Keratinocyte (primary cell): ENCODE results near the gene ETDB. TPM values are rescaled to one million over a fixed set of nuclear protein-coding genes. Genes with fewer than 3 reads are reported as not detected.

Source experiments
- DNase-seq: peaks from one replicate; pipeline ENCODE4 v3.0.0-alpha.2; 2011; ENCODE audit warnings: low read depth, missing footprints, low spot score
- FAIRE-seq: peaks from 2 replicates; lab custom pipeline; 2011; peaks lifted over from hg19 to GRCh38; lab: Jason Lieb, UNC
- H2AFZ ChIP-seq: 2 replicates; pipeline ENCODE4 v1.6.0; 2012; ENCODE audit warnings: low read length, control low read depth, inconsistent platforms; ENCODE audit not compliant: control insufficient read depth
- H3K27ac ChIP-seq: 2 replicates; pipeline ENCODE4 v1.5.1; 2011; ENCODE audit warnings: low read length; ENCODE audit not compliant: control insufficient read depth, insufficient read depth
- H3K27me3 ChIP-seq: 3 replicates; pipeline ENCODE4 v1.6.0; 2011; ENCODE audit warnings: low read length; ENCODE audit not compliant: control insufficient read depth, insufficient read depth; ENCODE audit errors: extremely low read depth
- H3K36me3 ChIP-seq, 2 experiments: 2 replicates in 1 of 2; 3 replicates in 1 of 2; pipeline ENCODE4 v1.5.1; 2011; ENCODE audit warnings: low read length in 2 of 2, mild to moderate bottlenecking in 1 of 2; ENCODE audit not compliant: control insufficient read depth in 2 of 2, insufficient read depth in 2 of 2; ENCODE audit errors: extremely low read depth in 1 of 2
- H3K4me1 ChIP-seq: 3 replicates; pipeline ENCODE4 v1.5.1; 2011; ENCODE audit warnings: low read length; ENCODE audit not compliant: control insufficient read depth, insufficient read depth; ENCODE audit errors: extremely low read depth
- H3K4me2 ChIP-seq: 3 replicates; pipeline ENCODE4 v1.6.0; 2011; ENCODE audit warnings: low read depth, low read length; ENCODE audit not compliant: control insufficient read depth, insufficient read depth; ENCODE audit errors: extremely low read depth
- H3K4me3 ChIP-seq, 3 experiments: fragments of 200-600 bp in 1 of 3; sonication (generic) in 1 of 3; 2 replicates in 2 of 3; 3 replicates in 1 of 3; pipeline ENCODE4 v1.5.1; 2011 to 2016; ENCODE audit warnings: low read length in 3 of 3, mild to moderate bottlenecking in 3 of 3, control low read depth in 2 of 3, inconsistent platforms in 1 of 3, low read depth in 1 of 3, mixed read lengths in 1 of 3, mixed run types in 1 of 3, moderate library complexity in 1 of 3; ENCODE audit not compliant: control insufficient read depth in 2 of 3, insufficient read depth in 2 of 3; ENCODE audit errors: extremely low read depth in 1 of 3
- H3K79me2 ChIP-seq: 2 replicates; pipeline ENCODE4 v1.6.0; 2012; ENCODE audit warnings: low read length; ENCODE audit not compliant: control insufficient read depth, insufficient read depth
- H3K9ac ChIP-seq: 3 replicates; pipeline ENCODE4 v1.6.0; 2011; ENCODE audit warnings: low read length; ENCODE audit not compliant: control insufficient read depth, insufficient read depth; ENCODE audit errors: extremely low read depth
- H3K9me1 ChIP-seq: 3 replicates; pipeline ENCODE4 v1.6.0; 2011; ENCODE audit warnings: low read length; ENCODE audit not compliant: control insufficient read depth, insufficient read depth; ENCODE audit errors: extremely low read depth
- H3K9me3 ChIP-seq: 2 replicates; pipeline ENCODE4 v1.5.1; 2012; ENCODE audit warnings: low read depth, low read length; ENCODE audit not compliant: control insufficient read depth
- H4K20me1 ChIP-seq: 3 replicates; pipeline ENCODE4 v1.6.0; 2011; ENCODE audit warnings: low read length; ENCODE audit not compliant: control insufficient read depth, insufficient read depth; ENCODE audit errors: extremely low read depth
- EZH2 ChIP-seq: IDR thresholded peaks from one replicate; pipeline ENCODE4 v1.6.1; 2012; ENCODE audit warnings: inconsistent platforms, mild to moderate bottlenecking, low read length, moderate library complexity
- dilution Hi-C: fragments of 300-500 bp; cut with MboI; formaldehyde crosslinking; loops from one replicate; pipeline ENCODE4 v1.7.0; 2020; ENCODE audit warnings: low sequenced_read_pairs; ENCODE audit not compliant: extremely low pct_ligation_motif_present
- polyA plus RNA-seq, 5 experiments: library from polyadenylated mRNA; depleted of rRNA in 3 of 5; stranded (reverse) in 3 of 5; stranded (forward) in 1 of 5; unstranded in 1 of 5; fragments of >200 nt; gene quantifications; 1 replicate in 1 of 5; 2 replicates in 3 of 5; 3 replicates in 1 of 5; pipeline versions ENCODE4 v1.2.1 to v1.2.3, GENCODE V29; 2011 to 2012; ENCODE audit warnings: missing spikeins in 2 of 5, low read depth in 1 of 5, low replicate concordance in 1 of 5
- TF ChIP-seq, protein P1 (sequence below), 3 experiments: IDR thresholded peaks in 1 of 3; conservative IDR thresholded peaks in 1 of 3; optimal IDR thresholded peaks in 1 of 3; 2 replicates in 2 of 3; 3 replicates in 1 of 3; pipeline versions ENCODE3 to v1.5.1; 2011; ENCODE audit warnings: low read length in 3 of 3, mild to moderate bottlenecking in 3 of 3, moderate library complexity in 2 of 3, control low read depth in 1 of 3, inconsistent platforms in 1 of 3; ENCODE audit not compliant: insufficient read depth in 2 of 3; ENCODE audit errors: extremely low read depth in 1 of 3

The ETDB gene
- polyA plus RNA-seq, 1 donor (not counting 4 experiments of a cell fraction or from before 2014, with no cell fraction given), result not detected

DNA sequence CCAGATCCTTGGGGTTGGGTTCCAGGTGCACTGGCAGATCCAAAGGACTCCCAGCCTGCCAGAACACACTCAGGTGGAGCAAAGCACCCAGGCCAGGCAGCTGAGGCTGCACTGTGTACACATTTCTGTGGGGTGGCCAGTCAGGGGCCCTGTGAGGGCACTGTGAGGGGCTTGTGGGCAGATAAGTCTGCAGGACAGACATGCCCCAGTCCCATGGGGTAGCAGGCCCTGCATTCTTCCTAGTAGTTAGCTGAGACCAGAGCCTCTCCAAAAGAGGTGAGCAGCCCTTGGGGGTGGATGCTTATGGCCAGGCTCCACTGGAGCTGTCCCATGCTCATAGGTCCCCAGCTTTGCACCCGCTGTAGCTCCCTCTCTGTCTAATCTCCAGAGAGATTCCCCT lies 7.6 kb downstream of the ETDB start:
- no peaks in the 10 kb centered on the region for H3K4me1 ChIP-seq
- H3K9me3 ChIP-seq, result no peaks in the 10 kb centered on the region
- no peak for TF ChIP-seq EZH2
- TF ChIP-seq, protein P1, sequence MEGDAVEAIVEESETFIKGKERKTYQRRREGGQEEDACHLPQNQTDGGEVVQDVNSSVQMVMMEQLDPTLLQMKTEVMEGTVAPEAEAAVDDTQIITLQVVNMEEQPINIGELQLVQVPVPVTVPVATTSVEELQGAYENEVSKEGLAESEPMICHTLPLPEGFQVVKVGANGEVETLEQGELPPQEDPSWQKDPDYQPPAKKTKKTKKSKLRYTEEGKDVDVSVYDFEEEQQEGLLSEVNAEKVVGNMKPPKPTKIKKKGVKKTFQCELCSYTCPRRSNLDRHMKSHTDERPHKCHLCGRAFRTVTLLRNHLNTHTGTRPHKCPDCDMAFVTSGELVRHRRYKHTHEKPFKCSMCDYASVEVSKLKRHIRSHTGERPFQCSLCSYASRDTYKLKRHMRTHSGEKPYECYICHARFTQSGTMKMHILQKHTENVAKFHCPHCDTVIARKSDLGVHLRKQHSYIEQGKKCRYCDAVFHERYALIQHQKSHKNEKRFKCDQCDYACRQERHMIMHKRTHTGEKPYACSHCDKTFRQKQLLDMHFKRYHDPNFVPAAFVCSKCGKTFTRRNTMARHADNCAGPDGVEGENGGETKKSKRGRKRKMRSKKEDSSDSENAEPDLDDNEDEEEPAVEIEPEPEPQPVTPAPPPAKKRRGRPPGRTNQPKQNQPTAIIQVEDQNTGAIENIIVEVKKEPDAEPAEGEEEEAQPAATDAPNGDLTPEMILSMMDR (optimal IDR thresholded peaks at IDR 0.05 in 1 of 3, IDR thresholded peaks at IDR 0.05 in 1 of 3, conservative IDR thresholded peaks at IDR 0.05 in 1 of 3; ENCODE audit: extremely low read depth in 1 of 3, insufficient read depth in 2 of 3, low read length in 3 of 3), result no peak
- H3K4me3 ChIP-seq, result no peak overlapping the region
- dilution Hi-C loops, result no loop called here
- H3K36me3 ChIP-seq, result no peaks in the 10 kb centered on the region
- no peak overlapping the region for H3K4me2 ChIP-seq
- H3K9ac ChIP-seq, result no peak overlapping the region
- no peak overlapping the region for H2AFZ ChIP-seq
- FAIRE-seq (no peak), DNase-seq (no peak)
- no peaks in the 10 kb centered on the region for H4K20me1 ChIP-seq
- H3K79me2 ChIP-seq, result no peaks in the 10 kb centered on the region
- no peaks in the 10 kb centered on the region for H3K27me3 ChIP-seq
- no peak overlapping the region for H3K27ac ChIP-seq
- H3K9me1 ChIP-seq, result no peaks in the 10 kb centered on the region

DNA sequence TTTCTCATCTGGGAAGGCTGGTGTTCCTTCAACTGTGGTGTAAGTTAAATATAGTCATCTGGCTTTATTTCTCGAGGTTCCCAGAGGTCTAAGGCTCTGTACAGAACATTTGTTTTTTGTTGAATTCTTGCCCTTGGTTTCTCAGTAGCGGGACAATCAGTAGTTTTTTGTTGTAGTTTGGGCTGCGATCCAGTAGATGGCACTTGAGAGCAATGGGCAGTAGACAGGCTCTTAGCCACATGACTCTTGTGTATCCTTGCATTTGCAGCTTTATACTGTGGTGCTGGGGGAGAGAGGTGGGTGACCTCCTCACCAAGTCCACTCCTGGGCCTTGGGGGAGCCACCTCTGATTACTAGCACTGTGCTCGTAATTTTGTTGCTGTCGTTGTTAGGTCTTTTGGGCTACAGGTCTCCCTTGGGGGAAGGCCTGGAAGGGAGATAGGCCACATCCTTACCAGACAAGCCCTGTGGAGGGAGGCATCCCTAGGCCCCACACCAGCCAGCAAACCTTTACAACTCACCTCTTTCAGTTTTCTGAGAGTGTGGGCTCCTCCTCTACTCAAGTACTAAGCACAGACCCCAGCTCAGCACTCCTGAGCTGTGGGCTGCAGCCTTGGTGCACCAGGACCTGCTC lies 8.1 kb downstream of the ETDB start:
- H3K9ac ChIP-seq, result no peak overlapping the region
- no peaks in the 10 kb centered on the region for H3K36me3 ChIP-seq
- peak; percentile 48 for FAIRE-seq
- DNase-seq, result no peak
- TF ChIP-seq EZH2, result no peak
- TF ChIP-seq, protein P1 (optimal IDR thresholded peaks at IDR 0.05 in 1 of 3, IDR thresholded peaks at IDR 0.05 in 1 of 3, conservative IDR thresholded peaks at IDR 0.05 in 1 of 3; ENCODE audit: extremely low read depth in 1 of 3, insufficient read depth in 2 of 3, low read length in 3 of 3), result peak; percentile 69 to 88 (median 69)
- H2AFZ ChIP-seq, result no peak overlapping the region
- no peak overlapping the region for H3K4me3 ChIP-seq
- H3K9me3 ChIP-seq, result no peaks in the 10 kb centered on the region
- dilution Hi-C loops, result no loop called here
- no peak overlapping the region for H3K4me2 ChIP-seq
- H3K79me2 ChIP-seq, result no peaks in the 10 kb centered on the region
- H4K20me1 ChIP-seq, result no peaks in the 10 kb centered on the region
- H3K4me1 ChIP-seq, result no peaks in the 10 kb centered on the region
- no peaks in the 10 kb centered on the region for H3K27me3 ChIP-seq
- H3K9me1 ChIP-seq, result no peaks in the 10 kb centered on the region
- H3K27ac ChIP-seq, result no peak overlapping the region
